Measurements from ENCODE around the gene POU5F2.

POU5F2 gene

DNA sequence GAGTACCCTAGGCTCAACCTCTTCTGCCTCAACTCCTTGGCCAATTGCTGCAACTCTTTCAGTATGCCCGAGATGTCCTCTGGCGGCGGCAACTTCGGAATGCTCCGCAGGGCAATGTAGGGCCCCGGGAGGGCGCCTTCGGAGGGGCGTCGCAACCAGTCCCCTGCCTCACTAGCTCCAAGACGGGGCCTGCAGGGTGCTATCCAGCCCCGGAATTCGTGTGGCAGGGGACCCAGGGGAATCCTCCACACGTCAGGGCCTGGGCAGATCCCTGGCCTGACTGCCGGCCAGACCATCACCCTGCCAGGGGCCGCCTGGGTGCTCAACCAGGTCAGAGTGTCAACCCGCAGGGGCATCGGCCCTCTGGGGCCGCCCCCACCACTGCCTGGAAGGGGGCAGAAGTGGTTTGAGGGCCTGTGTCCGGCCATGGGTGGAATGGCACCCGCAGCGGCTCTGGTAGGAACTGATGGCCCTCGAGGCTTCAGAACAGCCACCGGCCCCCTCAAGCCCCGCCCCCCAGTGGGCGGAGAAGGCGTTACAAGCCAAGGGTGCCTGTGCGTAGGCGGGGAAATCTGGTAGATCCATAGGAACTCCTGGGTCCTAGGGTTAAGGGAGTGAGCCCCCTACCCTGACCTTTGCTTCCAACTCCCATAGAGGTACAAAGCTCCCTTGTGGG is at the start of gene POU5F2:
TSS of gene POU5F2 (minus strand) at position 465 of the 676 bp plus-strand sequence. CDS start at position 428, 37 bp downstream.
- no CpG with 5 or more reads among the region's 29 CpGs for WGBS (ENCODE audit: insufficient coverage, insufficient read length)
- H3K36me3 ChIP-seq (ENCODE audit: control insufficient read depth, insufficient read depth, low read length) = no peaks in the 10 kb centered on the region
- DNase-seq (ENCODE audit: low read depth, low spot score) = no peak
- H3K4me3 ChIP-seq (ENCODE audit: low read length) = no peak within 1 kb of the TSS
- H3K9me3 ChIP-seq (ENCODE audit: control insufficient read depth, insufficient read depth, low read length) = no peaks in the 10 kb centered on the region
- no peaks in the 10 kb centered on the region for H3K27me3 ChIP-seq (ENCODE audit: control insufficient read depth, insufficient read depth, low read length)
- no peak within 1 kb of the TSS for H3K27ac ChIP-seq (ENCODE audit: low read length)
- H3K4me1 ChIP-seq (ENCODE audit: control insufficient read depth, insufficient read depth, low read length) = no peaks in the 10 kb centered on the region

DNA sequence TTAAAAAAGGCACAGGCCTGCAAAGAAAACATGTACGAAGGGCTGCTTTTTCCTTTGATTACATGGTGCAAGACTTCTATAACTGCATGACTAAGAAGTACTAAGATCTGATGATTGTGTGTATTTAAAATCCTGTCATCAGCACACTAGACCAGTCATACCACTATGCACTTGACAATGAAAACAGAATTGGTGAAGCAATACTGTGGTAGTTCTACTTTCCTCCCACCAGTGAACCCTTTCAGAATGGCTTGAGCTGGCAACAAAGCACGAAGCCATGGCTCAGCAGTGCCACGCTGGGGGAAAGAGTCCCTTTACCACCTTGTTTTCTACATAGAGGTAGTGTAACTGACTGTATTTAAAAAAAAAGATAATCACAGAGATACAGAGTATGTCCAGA is 49.0 kb upstream of the POU5F2 start:
- H3K36me3 ChIP-seq (ENCODE audit: control insufficient read depth, insufficient read depth, low read length) = no peaks in the 10 kb centered on the region
- DNase-seq (ENCODE audit: low read depth, low spot score) = no peak
- no peak overlapping the region for H3K27ac ChIP-seq (ENCODE audit: low read length)
- peaks cover 3% of the 10 kb centered on the region; the same call in 1 of the 2 replicates for H3K4me1 ChIP-seq (ENCODE audit: control insufficient read depth, insufficient read depth, low read length)
- WGBS (ENCODE audit: insufficient coverage, insufficient read length) = no CpG with 5 or more reads among the region's 3 CpGs
- no peaks in the 10 kb centered on the region for H3K27me3 ChIP-seq (ENCODE audit: control insufficient read depth, insufficient read depth, low read length)
- no peak overlapping the region for H3K4me3 ChIP-seq (ENCODE audit: low read length)
- no peaks in the 10 kb centered on the region for H3K9me3 ChIP-seq (ENCODE audit: control insufficient read depth, insufficient read depth, low read length)

- Histone ChIP-seq H3K9me3 (ENCODE audit: control insufficient read depth, insufficient read depth, low read length) (no peaks in the 10 kb centered on the region), H3K27me3 (ENCODE audit: control insufficient read depth, insufficient read depth, low read length) (no peaks in the 10 kb centered on the region), H3K27ac (ENCODE audit: low read length) (no peak overlapping the region), H3K4me3 (ENCODE audit: low read length) (no peak overlapping the region), H3K4me1 (ENCODE audit: control insufficient read depth, insufficient read depth, low read length) (no peaks in the 10 kb centered on the region), H3K36me3 (ENCODE audit: control insufficient read depth, insufficient read depth, low read length) (no peaks in the 10 kb centered on the region)
- WGBS (ENCODE audit: insufficient coverage, insufficient read length) = no CpG with 5 or more reads among the region's 5 CpGs
- no peak for DNase-seq (ENCODE audit: low read depth, low spot score)
These were observed 48.0 kb upstream of the POU5F2 start for GRCh38 chr5:93789173-93790067.

GRCh38 chr5:93787598-93787997 is 46.2 kb upstream of the POU5F2 start:
- DNase-seq (ENCODE audit: low read depth, low spot score) = no peak
- H3K36me3 ChIP-seq (ENCODE audit: control insufficient read depth, insufficient read depth, low read length) = no peaks in the 10 kb centered on the region
- no peaks in the 10 kb centered on the region for H3K9me3 ChIP-seq (ENCODE audit: control insufficient read depth, insufficient read depth, low read length)
- no peaks in the 10 kb centered on the region for H3K4me1 ChIP-seq (ENCODE audit: control insufficient read depth, insufficient read depth, low read length)
- no peaks in the 10 kb centered on the region for H3K27me3 ChIP-seq (ENCODE audit: control insufficient read depth, insufficient read depth, low read length)
- WGBS (ENCODE audit: insufficient coverage, insufficient read length) = 100% methylated on average over 1 of the region's 1 CpG
- no peak overlapping the region for H3K27ac ChIP-seq (ENCODE audit: low read length)
- no peak overlapping the region for H3K4me3 ChIP-seq (ENCODE audit: low read length)

DNA sequence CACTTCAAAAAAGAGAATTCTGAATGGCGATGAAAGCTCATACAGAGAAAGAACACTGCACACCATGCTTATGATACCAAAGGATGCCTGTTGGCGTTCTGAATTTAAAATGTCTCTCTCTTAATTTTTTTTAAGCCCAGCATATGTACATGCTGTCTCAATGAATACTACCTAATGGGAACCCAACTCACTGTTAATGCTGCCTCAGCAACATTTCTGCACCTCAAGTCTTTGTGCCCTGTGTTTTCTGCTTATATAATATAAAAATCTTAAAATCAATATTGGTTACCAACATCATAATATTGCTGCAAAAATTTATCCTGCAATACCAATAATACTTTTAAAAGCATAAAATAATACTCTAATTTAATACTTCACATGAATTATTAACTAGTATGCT is 44.1 kb upstream of the POU5F2 start:
- Histone ChIP-seq H3K36me3 (ENCODE audit: control insufficient read depth, insufficient read depth, low read length) (no peaks in the 10 kb centered on the region), H3K9me3 (ENCODE audit: control insufficient read depth, insufficient read depth, low read length) (no peaks in the 10 kb centered on the region), H3K4me3 (ENCODE audit: low read length) (no peak overlapping the region), H3K27ac (ENCODE audit: low read length) (no peak overlapping the region), H3K4me1 (ENCODE audit: control insufficient read depth, insufficient read depth, low read length) (no peaks in the 10 kb centered on the region), H3K27me3 (ENCODE audit: control insufficient read depth, insufficient read depth, low read length) (no peaks in the 10 kb centered on the region)
- DNase-seq (ENCODE audit: low read depth, low spot score) = no peak
- no CpG with 5 or more reads among the region's 2 CpGs for WGBS (ENCODE audit: insufficient coverage, insufficient read length)

DNA sequence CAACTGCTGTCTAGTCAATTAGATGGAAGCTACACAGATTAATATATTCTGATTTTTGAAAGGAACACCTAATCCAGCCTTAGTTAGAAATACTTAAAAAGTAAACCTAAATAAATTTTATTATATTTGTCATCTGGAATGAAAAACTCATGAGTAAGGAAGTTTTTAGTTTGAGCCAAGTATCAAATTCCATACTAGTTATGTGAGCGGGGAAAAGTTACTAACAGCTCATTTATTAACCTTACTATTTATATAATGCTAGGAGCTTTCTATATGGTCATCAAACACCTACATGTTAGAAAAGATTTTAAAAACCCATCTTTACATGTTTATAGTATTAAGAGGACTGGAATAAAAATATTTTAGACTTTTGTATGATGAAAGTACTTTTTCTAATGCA is 41.6 kb upstream of the POU5F2 start:
- no peak for DNase-seq (ENCODE audit: low read depth, low spot score)
- Histone ChIP-seq H3K36me3 (ENCODE audit: control insufficient read depth, insufficient read depth, low read length) (no peaks in the 10 kb centered on the region), H3K9me3 (ENCODE audit: control insufficient read depth, insufficient read depth, low read length) (no peaks in the 10 kb centered on the region), H3K27me3 (ENCODE audit: control insufficient read depth, insufficient read depth, low read length) (no peaks in the 10 kb centered on the region), H3K4me3 (ENCODE audit: low read length) (no peak overlapping the region), H3K27ac (ENCODE audit: low read length) (no peak overlapping the region), H3K4me1 (ENCODE audit: control insufficient read depth, insufficient read depth, low read length) (no peaks in the 10 kb centered on the region)
- WGBS (ENCODE audit: insufficient coverage, insufficient read length) = no CpG with 5 or more reads among the region's 1 CpG

DNA sequence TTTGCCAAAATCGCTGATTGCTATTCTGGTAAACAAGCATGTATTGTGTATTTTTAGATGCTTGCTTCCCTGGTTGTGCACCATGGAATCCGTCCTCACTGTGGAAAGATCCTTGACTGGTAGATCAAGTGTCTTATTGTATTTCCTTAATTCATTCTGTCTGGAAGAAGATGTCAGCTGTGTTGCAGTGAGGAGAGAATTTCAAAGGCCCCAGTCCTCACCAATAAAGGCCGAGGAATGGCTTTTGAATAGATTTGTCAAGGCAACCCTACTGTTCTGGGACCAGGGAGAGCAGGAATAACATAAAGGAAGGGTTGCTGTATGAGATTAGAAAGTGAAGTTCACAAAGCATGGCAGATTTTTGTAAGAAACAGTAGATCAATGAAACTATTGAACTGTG is 36.2 kb upstream of the POU5F2 start:
- DNase-seq (ENCODE audit: low read depth, low spot score) = no peak
- Histone ChIP-seq H3K9me3 (ENCODE audit: control insufficient read depth, insufficient read depth, low read length) (no peaks in the 10 kb centered on the region), H3K4me1 (ENCODE audit: control insufficient read depth, insufficient read depth, low read length) (no peaks in the 10 kb centered on the region), H3K36me3 (ENCODE audit: control insufficient read depth, insufficient read depth, low read length) (no peaks in the 10 kb centered on the region), H3K4me3 (ENCODE audit: low read length) (no peak overlapping the region), H3K27me3 (ENCODE audit: control insufficient read depth, insufficient read depth, low read length) (no peaks in the 10 kb centered on the region), H3K27ac (ENCODE audit: low read length) (no peak overlapping the region)
- WGBS (ENCODE audit: insufficient coverage, insufficient read length) = no CpG with 5 or more reads among the region's 3 CpGs

- DNase-seq (ENCODE audit: low read depth, low spot score) = no peak
- no CpG with 5 or more reads among the region's 5 CpGs for WGBS (ENCODE audit: insufficient coverage, insufficient read length)
- Histone ChIP-seq H3K4me3 (ENCODE audit: low read length) (no peak overlapping the region), H3K36me3 (ENCODE audit: control insufficient read depth, insufficient read depth, low read length) (no peaks in the 10 kb centered on the region), H3K9me3 (ENCODE audit: control insufficient read depth, insufficient read depth, low read length) (no peaks in the 10 kb centered on the region; the same call in 1 of the 2 replicates), H3K27ac (ENCODE audit: low read length) (no peak overlapping the region), H3K4me1 (ENCODE audit: control insufficient read depth, insufficient read depth, low read length) (no peaks in the 10 kb centered on the region), H3K27me3 (ENCODE audit: control insufficient read depth, insufficient read depth, low read length) (no peaks in the 10 kb centered on the region)
These were observed 15.0 kb upstream of the POU5F2 start for GRCh38 chr5:93756372-93756771.

DNA sequence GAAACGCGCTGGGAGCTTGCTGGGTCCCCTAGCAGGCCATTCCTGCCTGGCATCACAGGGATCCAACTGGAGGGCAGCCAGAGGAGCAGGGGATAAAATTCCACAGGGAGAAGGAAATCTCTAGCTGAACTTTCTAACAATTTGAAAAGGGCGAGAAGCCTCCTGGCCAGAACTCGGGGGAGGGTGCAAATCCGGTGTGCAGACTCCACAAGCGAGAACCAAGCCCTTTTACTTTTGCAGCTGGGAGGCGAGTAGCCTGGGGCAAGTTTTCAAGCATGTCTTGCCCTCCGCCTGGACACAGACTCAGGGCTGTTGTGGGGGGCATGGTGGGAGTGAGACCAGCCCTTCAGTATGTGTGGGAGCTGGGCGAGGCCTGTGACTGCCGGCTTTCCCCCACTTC is 14.3 kb upstream of the POU5F2 start:
- H3K36me3 ChIP-seq (ENCODE audit: control insufficient read depth, insufficient read depth, low read length) = no peaks in the 10 kb centered on the region
- WGBS (ENCODE audit: insufficient coverage, insufficient read length) = no CpG with 5 or more reads among the region's 10 CpGs
- no peak for DNase-seq (ENCODE audit: low read depth, low spot score)
- H3K27ac ChIP-seq (ENCODE audit: low read length) = no peak overlapping the region
- H3K27me3 ChIP-seq (ENCODE audit: control insufficient read depth, insufficient read depth, low read length) = no peaks in the 10 kb centered on the region
- H3K4me3 ChIP-seq (ENCODE audit: low read length) = no peak overlapping the region
- H3K9me3 ChIP-seq (ENCODE audit: control insufficient read depth, insufficient read depth, low read length) = no peaks in the 10 kb centered on the region
- H3K4me1 ChIP-seq (ENCODE audit: control insufficient read depth, insufficient read depth, low read length) = no peaks in the 10 kb centered on the region

GRCh38 chr5:93748875-93749397 is 7.5 kb upstream of the POU5F2 start:
- Histone ChIP-seq H3K27ac (ENCODE audit: low read length) (no peak overlapping the region), H3K27me3 (ENCODE audit: control insufficient read depth, insufficient read depth, low read length) (no peaks in the 10 kb centered on the region), H3K4me1 (ENCODE audit: control insufficient read depth, insufficient read depth, low read length) (no peaks in the 10 kb centered on the region), H3K36me3 (ENCODE audit: control insufficient read depth, insufficient read depth, low read length) (no peaks in the 10 kb centered on the region), H3K4me3 (ENCODE audit: low read length) (no peak overlapping the region), H3K9me3 (ENCODE audit: control insufficient read depth, insufficient read depth, low read length) (no peaks in the 10 kb centered on the region)
- no CpG with 5 or more reads among the region's 1 CpG for WGBS (ENCODE audit: insufficient coverage, insufficient read length)
- DNase-seq (ENCODE audit: low read depth, low spot score) = no peak

All from iPS DF 6.9 (cell line).